ENCODE results near the gene SRR. TPM values are rescaled to one million over a fixed set of nuclear protein-coding genes. Genes with fewer than 3 reads are reported as not detected.

Gene SRR
- total and polyA plus RNA-seq, 10 of the 15 experiments (the other 5 are each of a cell fraction or from before 2014, with no cell fraction given): 11.7 to 33.9 (median 20.2) TPM

DNA sequence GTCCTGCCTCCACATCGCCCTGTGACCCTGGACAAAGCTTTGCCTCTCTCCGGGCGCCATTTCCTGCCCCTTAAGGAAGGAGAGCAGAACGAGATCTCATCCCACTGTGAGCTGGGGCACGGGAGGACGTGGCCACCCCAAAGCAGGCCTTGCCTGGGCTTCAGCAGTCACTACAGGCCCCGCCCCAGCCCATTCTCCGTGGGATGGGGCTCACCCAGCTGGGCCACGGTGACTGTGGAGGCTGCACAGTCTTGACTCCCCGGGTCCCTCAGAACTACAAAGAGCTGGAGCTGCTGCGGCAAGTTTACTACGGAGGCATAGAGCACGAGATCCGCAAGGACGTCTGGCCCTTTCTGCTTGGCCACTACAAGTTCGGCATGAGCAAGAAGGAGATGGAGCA lies 68.9 kb downstream of the SRR start:
- FAIRE-seq (no peak), ATAC-seq (no peak), DNase-seq (ENCODE audit: low read depth, low spot score) (no peak)
- Histone ChIP-seq H3K4me1 (ENCODE audit: control insufficient read depth, insufficient read depth, low read length) (no peaks in the 10 kb centered on the region), H3K79me2 (ENCODE audit: control insufficient read depth, insufficient read depth, low read length) (no peaks in the 10 kb centered on the region), H3K4me2 (ENCODE audit: control insufficient read depth, insufficient read depth) (no peak overlapping the region), H3K9me3 (replicated peaks; ENCODE audit: control insufficient read depth, insufficient read depth, low read length) (no peaks in the 10 kb centered on the region), H2AFZ (ENCODE audit: control insufficient read depth, low read depth, low read length) (no peak overlapping the region), H3K27ac (ENCODE audit: control insufficient read depth, insufficient read depth) (no peak overlapping the region), H3K27me3 (replicated peaks in 1 of 2; ENCODE audit: control insufficient read depth in 2 of 2, insufficient read depth in 2 of 2, low read length in 1 of 2) (no peaks in the 10 kb centered on the region), H3K9ac (ENCODE audit: control insufficient read depth, insufficient read depth, low read length) (no peak overlapping the region), H3K36me3 (ENCODE audit: control insufficient read depth in 2 of 2, insufficient read depth in 2 of 2, low read length in 1 of 2) (no peaks in the 10 kb centered on the region; a peak in 2 of 4 replicates), H4K20me1 (ENCODE audit: control insufficient read depth, insufficient read depth) (no peaks in the 10 kb centered on the region), H3K4me3 (no peak overlapping the region)
- intact Hi-C loops (cut with micrococcal nuclease; ENCODE audit: unreplicated experiment) (no loop called here), in situ Hi-C loops (cut with MboI) (no loop called here)
- BruUV-seq (replicated peaks): no TSS peak
- RAD21 ChIA-PET (ENCODE audit: unreplicated experiment): interaction anchor here (1.9 kb wide), 1 partner anchor 10 kb away, joined by 5 read pairs; no protein-coding TSS in a partner anchor
- CTCF ChIA-PET: interaction anchor here (1.9 kb wide), 1 partner anchor 10 kb away, joined by 8 read pairs; no protein-coding TSS in a partner anchor
- SMC1A ChIA-PET (ENCODE audit: uncharacterized antibody, unreplicated experiment): interaction anchor here (1.8 kb wide), 1 partner anchor 43 kb away, joined by 7 read pairs; no protein-coding TSS in a partner anchor
- TF ChIP-seq PML (IDR thresholded peaks at IDR 0.05; ENCODE audit: low read length): no peak
- TF ChIP-seq, protein P1, sequence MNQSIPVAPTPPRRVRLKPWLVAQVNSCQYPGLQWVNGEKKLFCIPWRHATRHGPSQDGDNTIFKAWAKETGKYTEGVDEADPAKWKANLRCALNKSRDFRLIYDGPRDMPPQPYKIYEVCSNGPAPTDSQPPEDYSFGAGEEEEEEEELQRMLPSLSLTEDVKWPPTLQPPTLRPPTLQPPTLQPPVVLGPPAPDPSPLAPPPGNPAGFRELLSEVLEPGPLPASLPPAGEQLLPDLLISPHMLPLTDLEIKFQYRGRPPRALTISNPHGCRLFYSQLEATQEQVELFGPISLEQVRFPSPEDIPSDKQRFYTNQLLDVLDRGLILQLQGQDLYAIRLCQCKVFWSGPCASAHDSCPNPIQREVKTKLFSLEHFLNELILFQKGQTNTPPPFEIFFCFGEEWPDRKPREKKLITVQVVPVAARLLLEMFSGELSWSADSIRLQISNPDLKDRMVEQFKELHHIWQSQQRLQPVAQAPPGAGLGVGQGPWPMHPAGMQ (IDR thresholded peaks at IDR 0.05; ENCODE audit: borderline replicate concordance): no peak
- TF ChIP-seq, protein P2, sequence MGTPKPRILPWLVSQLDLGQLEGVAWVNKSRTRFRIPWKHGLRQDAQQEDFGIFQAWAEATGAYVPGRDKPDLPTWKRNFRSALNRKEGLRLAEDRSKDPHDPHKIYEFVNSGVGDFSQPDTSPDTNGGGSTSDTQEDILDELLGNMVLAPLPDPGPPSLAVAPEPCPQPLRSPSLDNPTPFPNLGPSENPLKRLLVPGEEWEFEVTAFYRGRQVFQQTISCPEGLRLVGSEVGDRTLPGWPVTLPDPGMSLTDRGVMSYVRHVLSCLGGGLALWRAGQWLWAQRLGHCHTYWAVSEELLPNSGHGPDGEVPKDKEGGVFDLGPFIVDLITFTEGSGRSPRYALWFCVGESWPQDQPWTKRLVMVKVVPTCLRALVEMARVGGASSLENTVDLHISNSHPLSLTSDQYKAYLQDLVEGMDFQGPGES (IDR thresholded peaks at IDR 0.05): no peak
- TF ChIP-seq, protein P3, sequence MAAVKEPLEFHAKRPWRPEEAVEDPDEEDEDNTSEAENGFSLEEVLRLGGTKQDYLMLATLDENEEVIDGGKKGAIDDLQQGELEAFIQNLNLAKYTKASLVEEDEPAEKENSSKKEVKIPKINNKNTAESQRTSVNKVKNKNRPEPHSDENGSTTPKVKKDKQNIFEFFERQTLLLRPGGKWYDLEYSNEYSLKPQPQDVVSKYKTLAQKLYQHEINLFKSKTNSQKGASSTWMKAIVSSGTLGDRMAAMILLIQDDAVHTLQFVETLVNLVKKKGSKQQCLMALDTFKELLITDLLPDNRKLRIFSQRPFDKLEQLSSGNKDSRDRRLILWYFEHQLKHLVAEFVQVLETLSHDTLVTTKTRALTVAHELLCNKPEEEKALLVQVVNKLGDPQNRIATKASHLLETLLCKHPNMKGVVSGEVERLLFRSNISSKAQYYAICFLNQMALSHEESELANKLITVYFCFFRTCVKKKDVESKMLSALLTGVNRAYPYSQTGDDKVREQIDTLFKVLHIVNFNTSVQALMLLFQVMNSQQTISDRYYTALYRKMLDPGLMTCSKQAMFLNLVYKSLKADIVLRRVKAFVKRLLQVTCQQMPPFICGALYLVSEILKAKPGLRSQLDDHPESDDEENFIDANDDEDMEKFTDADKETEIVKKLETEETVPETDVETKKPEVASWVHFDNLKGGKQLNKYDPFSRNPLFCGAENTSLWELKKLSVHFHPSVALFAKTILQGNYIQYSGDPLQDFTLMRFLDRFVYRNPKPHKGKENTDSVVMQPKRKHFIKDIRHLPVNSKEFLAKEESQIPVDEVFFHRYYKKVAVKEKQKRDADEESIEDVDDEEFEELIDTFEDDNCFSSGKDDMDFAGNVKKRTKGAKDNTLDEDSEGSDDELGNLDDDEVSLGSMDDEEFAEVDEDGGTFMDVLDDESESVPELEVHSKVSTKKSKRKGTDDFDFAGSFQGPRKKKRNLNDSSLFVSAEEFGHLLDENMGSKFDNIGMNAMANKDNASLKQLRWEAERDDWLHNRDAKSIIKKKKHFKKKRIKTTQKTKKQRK (IDR thresholded peaks at IDR 0.05; ENCODE audit: low read depth, low read length): no peak
- TF ChIP-seq ZBED1 (IDR thresholded peaks at IDR 0.05; ENCODE audit: borderline replicate concordance): no peak
- no peak for TF ChIP-seq SP1 (IDR thresholded peaks at IDR 0.05; ENCODE audit: low read depth, low read length)
- no peak for TF ChIP-seq ZNF622 (IDR thresholded peaks at IDR 0.05)
- no peak for TF ChIP-seq BRCA1 (IDR thresholded peaks at IDR 0.05; ENCODE audit: low read depth, low read length)
- TF ChIP-seq WRNIP1 (IDR thresholded peaks at IDR 0.05; ENCODE audit: borderline replicate concordance, low read depth, low read length): no peak
- TF ChIP-seq SREBF2 (IDR thresholded peaks at IDR 0.05; ENCODE audit: low read length): no peak
- TF ChIP-seq, protein P4, sequence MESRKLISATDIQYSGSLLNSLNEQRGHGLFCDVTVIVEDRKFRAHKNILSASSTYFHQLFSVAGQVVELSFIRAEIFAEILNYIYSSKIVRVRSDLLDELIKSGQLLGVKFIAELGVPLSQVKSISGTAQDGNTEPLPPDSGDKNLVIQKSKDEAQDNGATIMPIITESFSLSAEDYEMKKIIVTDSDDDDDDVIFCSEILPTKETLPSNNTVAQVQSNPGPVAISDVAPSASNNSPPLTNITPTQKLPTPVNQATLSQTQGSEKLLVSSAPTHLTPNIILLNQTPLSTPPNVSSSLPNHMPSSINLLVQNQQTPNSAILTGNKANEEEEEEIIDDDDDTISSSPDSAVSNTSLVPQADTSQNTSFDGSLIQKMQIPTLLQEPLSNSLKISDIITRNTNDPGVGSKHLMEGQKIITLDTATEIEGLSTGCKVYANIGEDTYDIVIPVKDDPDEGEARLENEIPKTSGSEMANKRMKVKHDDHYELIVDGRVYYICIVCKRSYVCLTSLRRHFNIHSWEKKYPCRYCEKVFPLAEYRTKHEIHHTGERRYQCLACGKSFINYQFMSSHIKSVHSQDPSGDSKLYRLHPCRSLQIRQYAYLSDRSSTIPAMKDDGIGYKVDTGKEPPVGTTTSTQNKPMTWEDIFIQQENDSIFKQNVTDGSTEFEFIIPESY (IDR thresholded peaks at IDR 0.05): no peak
- POLR2A ChIA-PET: no interaction called here
- 84% methylated on average over 16 of the region's 16 CpGs for WGBS (ENCODE audit: insufficient coverage, insufficient replicate concordance, low lambda C conversion rate, missing lambda C conversion rate)
